Naive thymus-derived CD4-positive, alpha-beta T cell (primary cell): ENCODE measurements around the gene TMEM253. TPM values are rescaled to one million over a fixed set of nuclear protein-coding genes. Genes with fewer than 3 reads are reported as not detected.

Experiments
- ATAC-seq: fragments of 150-1000 bp; cut with Tn5 transposase; 2 replicates; pipeline ENCODE4 v1.10.0; 2021; ENCODE audit warnings: mild to moderate bottlenecking, moderate library complexity
- CTCF ChIA-PET: fragments of 350-600 bp; sonication (Branson Sonifier 250); formaldehyde crosslinking; loops from one replicate; lab custom pipeline; 2021; ENCODE audit warnings: antibody characterized with exemption; lab: Charles Lee
- POLR2A ChIA-PET: fragments of 350-600 bp; sonication (Branson Sonifier 250); formaldehyde crosslinking; loops from one replicate; lab custom pipeline; 2021; ENCODE audit warnings: antibody characterized with exemption, inconsistent platforms; lab: Charles Lee
- DNase-seq, 9 donors: peaks; one replicate each; pipeline versions ENCODE4 v3.0.0 to v3.0.0-alpha.2; 2020 to 2022; ENCODE audit warnings: mixed read lengths in 1 of 9
- H3K27ac ChIP-seq: one replicate; pipeline ENCODE4 v1.7.0; 2013; ENCODE audit warnings: mild to moderate bottlenecking, low read depth, low read length, moderate library complexity
- H3K27me3 ChIP-seq, 2 donors: one replicate each; pipeline ENCODE4 v1.7.0; 2013; ENCODE audit warnings: low read length in 2 of 2, mild to moderate bottlenecking in 2 of 2, moderate library complexity in 2 of 2; ENCODE audit not compliant: control insufficient read depth in 2 of 2, insufficient read depth in 2 of 2
- H3K36me3 ChIP-seq, 3 experiments: 1 replicate in 2 of 3; 2 replicates in 1 of 3; pipeline ENCODE4 v1.7.0; 2013; ENCODE audit warnings: low read length in 3 of 3, mild to moderate bottlenecking in 3 of 3, moderate library complexity in 1 of 3; ENCODE audit not compliant: insufficient read depth in 3 of 3, control insufficient read depth in 2 of 3
- H3K4me1 ChIP-seq, 2 donors: one replicate each; pipeline ENCODE4 v1.7.0; 2013; ENCODE audit warnings: low read length in 2 of 2, mild to moderate bottlenecking in 2 of 2, moderate library complexity in 1 of 2; ENCODE audit not compliant: control insufficient read depth in 2 of 2, insufficient read depth in 2 of 2
- H3K4me3 ChIP-seq: 2 replicates; pipeline ENCODE4 v1.7.0; 2013; ENCODE audit warnings: mild to moderate bottlenecking, low read length
- H3K9me3 ChIP-seq, 3 experiments: 1 replicate in 2 of 3; 2 replicates in 1 of 3; pipeline ENCODE4 v1.7.0; 2013; ENCODE audit warnings: low read length in 3 of 3; ENCODE audit not compliant: control insufficient read depth in 2 of 3
- H3K27ac Mint-ChIP-seq, 9 donors: one replicate each; pipeline ENCODE4 v1.8.0; 2020 to 2022; ENCODE audit warnings: mixed read lengths in 9 of 9, mild to moderate bottlenecking in 8 of 9, moderate library complexity in 5 of 9, inconsistent platforms in 2 of 9
- H3K27me3 Mint-ChIP-seq, 5 donors: one replicate each; pipeline ENCODE4 v1.8.0; 2021 to 2022; ENCODE audit warnings: mixed read lengths in 5 of 5, mild to moderate bottlenecking in 1 of 5
- H3K36me3 Mint-ChIP-seq, 5 donors: one replicate each; pipeline ENCODE4 v1.8.0; 2020 to 2022; ENCODE audit warnings: mixed read lengths in 5 of 5, mild to moderate bottlenecking in 3 of 5, inconsistent platforms in 1 of 5
- H3K4me1 Mint-ChIP-seq, 7 donors: one replicate each; pipeline ENCODE4 v1.8.0; 2020 to 2022; ENCODE audit warnings: mixed read lengths in 7 of 7, mild to moderate bottlenecking in 3 of 7, inconsistent platforms in 1 of 7
- H3K4me3 Mint-ChIP-seq, 10 donors: one replicate each; pipeline ENCODE4 v1.8.0; 2020 to 2022; ENCODE audit warnings: mild to moderate bottlenecking in 10 of 10, mixed read lengths in 10 of 10, moderate library complexity in 6 of 10, inconsistent platforms in 2 of 10
- H3K9me3 Mint-ChIP-seq, 11 donors: one replicate each; pipeline ENCODE4 v1.8.0; 2020 to 2022; ENCODE audit warnings: mixed read lengths in 11 of 11, mild to moderate bottlenecking in 4 of 11, inconsistent platforms in 1 of 11, moderate library complexity in 1 of 11
- intact Hi-C, 2 donors: fragments of 100-400 bp; cut with micrococcal nuclease; formaldehyde crosslinking; loops; one replicate each; pipeline ENCODE4 v1.15.1; 2023
- polyA plus RNA-seq, 2 donors: library from polyadenylated mRNA; unstranded; fragments of 300-500 nt; fragmentation: Illumina TruSeq; gene quantifications; one replicate each; pipeline ENCODE4 v1.2.3, GENCODE V29; 2021
- total RNA-seq, 6 experiments: library from RNA in 5 of 6; stranded (reverse) in 5 of 6; gene quantifications; 1 replicate in 5 of 6; 2 replicates in 1 of 6; pipeline ENCODE4 v1.2.3 and lab custom pipeline; 2021 to 2026

The TMEM253 gene
- total and polyA plus RNA-seq, 7 experiments from 2014 or later, result 0.56 to 0.73 (median 0.70) TPM; not detected in 4

DNA sequence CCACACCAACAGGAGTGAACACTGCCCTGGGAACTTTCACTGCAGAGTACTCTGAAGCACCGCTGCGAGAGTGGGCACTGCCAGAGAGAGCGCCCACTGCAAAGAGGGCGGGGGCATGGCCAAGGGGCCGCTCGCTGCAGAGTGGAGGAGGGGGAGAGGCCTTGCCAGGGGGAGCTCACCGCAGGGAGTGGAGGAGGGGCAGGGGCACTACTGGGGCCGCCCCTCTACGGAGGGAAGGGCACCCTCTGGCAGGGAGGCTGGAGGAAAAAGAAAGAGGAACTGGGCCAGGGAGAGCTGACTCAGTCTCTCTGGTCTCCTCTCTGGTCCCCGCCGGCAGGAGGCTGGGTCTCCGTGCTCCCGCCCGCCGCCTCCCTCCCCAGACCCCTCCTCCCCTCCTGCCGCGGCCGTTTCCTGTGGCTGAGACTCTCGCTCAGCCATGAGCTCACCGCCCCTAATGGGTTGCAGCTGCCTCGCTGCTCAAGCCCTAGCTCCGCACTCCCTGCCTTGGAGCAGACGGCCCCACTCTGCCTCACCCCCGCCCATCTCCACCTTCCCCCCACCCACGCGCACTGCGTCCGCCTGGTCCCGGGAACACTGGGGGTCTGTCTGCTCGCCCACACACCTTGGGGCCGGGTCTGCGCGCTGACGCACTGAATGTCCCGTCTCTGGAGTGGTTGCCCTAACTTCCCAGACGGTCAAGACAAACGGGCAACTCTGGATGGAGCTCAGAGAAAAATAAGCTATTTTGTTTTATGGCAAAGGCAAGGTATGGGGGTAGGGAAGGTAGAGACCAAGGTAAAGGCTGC is 29.4 kb upstream of the TMEM253 start:
- H3K9me3 Mint-ChIP-seq, result peaks cover 0 to 1% (median 0%) of the 10 kb centered on the region in 11 donors
- intact Hi-C loops, result loop anchor here in 1 of 2 donors (1.0 to 5.0 kb wide), 2 partner anchors 16 to 44 kb away; partner anchors contain the start of gene NDRG2
- H3K36me3 Mint-ChIP-seq, result no peaks in the 10 kb centered on the region
- DNase-seq (peak in 1 of 9 donors; percentile 36), ATAC-seq (peak; percentile 63)
- H3K4me1 ChIP-seq, result peaks cover 21 to 29% of the 10 kb centered on the region in 2 donors
- H3K4me3 Mint-ChIP-seq, result peak overlapping the region; percentile 69 to 90 (median 82)
- peak overlapping the region in 5 of 9 donors; percentile 51 to 76 (median 54) for H3K27ac Mint-ChIP-seq
- CTCF ChIA-PET, result interaction anchor here (1.0 to 2.1 kb wide), 6 partner anchors 16 to 57 kb away, joined by 3 to 15 read pairs (median 6); no protein-coding TSS in a partner anchor
- H3K27me3 ChIP-seq, result peaks cover 20 to 36% of the 10 kb centered on the region in 2 donors
- no peaks in the 10 kb centered on the region for H3K36me3 ChIP-seq
- H3K9me3 ChIP-seq, result no peaks in the 10 kb centered on the region
- POLR2A ChIA-PET, result interaction anchor here (0.7 to 3.1 kb wide), 8 partner anchors 10 to 430 kb away, joined by 3 to 14 read pairs (median 4); partner anchors contain the start of gene TMEM253
- peaks cover 51 to 69% (median 61%) of the 10 kb centered on the region in 5 donors for H3K27me3 Mint-ChIP-seq
- H3K4me1 Mint-ChIP-seq, result peaks cover 23 to 40% (median 35%) of the 10 kb centered on the region in 7 donors
- peak overlapping the region; percentile 43 for H3K4me3 ChIP-seq
- no peak overlapping the region for H3K27ac ChIP-seq

DNA sequence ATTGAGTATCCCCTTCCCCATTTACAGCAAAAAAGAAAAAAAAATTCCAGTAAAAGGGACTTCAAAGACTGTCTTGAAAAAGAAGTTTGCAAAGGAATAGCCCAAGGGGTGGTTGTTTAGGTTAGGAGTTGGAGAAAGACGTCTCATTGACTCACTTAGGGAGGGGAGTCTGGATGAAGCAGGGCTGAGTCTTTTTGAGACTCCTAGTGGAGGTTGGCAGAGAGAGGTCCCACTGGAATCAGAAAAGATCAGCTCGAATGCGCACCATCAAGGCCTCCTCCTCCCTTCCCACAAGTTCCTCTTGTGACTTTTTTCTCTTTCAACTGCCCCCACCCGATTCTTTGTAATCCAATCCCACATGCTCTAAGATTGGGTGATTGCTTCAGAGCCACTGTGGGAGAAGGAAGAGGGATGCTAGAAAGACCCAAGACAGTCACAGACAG is 28.8 kb upstream of the TMEM253 start:
- H3K9me3 ChIP-seq, result no peaks in the 10 kb centered on the region
- H3K27ac ChIP-seq, result no peak overlapping the region
- H3K4me3 ChIP-seq, result no peak overlapping the region
- Mint-ChIP-seq H3K9me3 (peaks cover 0 to 1% (median 0%) of the 10 kb centered on the region in 11 donors), H3K27me3 (peaks cover 45 to 63% (median 55%) of the 10 kb centered on the region in 5 donors), H3K4me3 (peak overlapping the region; percentile 32 to 89 (median 73)), H3K27ac (peak overlapping the region in 1 of 9 donors; percentile 69), H3K36me3 (no peaks in the 10 kb centered on the region), H3K4me1 (peaks cover 23 to 40% (median 35%) of the 10 kb centered on the region in 7 donors)
- intact Hi-C loops, result loop anchor here in 1 of 2 donors (5.0 kb wide), 1 partner anchor 45 kb away; the partner anchor contains the start of gene NDRG2
- no peaks in the 10 kb centered on the region for H3K36me3 ChIP-seq
- no peak for ATAC-seq
- H3K4me1 ChIP-seq, result peaks cover 21 to 29% of the 10 kb centered on the region in 2 donors
- DNase-seq, result no peak
- H3K27me3 ChIP-seq, result peaks cover 20 to 36% of the 10 kb centered on the region in 2 donors
- ChIA-PET CTCF (interaction anchor here (1.0 to 2.1 kb wide), 4 partner anchors 15 to 57 kb away, joined by 3 to 15 read pairs (median 8); no protein-coding TSS in a partner anchor), POLR2A (interaction anchor here (3.1 kb wide), 1 partner anchor 32 kb away, joined by 14 read pairs; no protein-coding TSS in a partner anchor)

DNA sequence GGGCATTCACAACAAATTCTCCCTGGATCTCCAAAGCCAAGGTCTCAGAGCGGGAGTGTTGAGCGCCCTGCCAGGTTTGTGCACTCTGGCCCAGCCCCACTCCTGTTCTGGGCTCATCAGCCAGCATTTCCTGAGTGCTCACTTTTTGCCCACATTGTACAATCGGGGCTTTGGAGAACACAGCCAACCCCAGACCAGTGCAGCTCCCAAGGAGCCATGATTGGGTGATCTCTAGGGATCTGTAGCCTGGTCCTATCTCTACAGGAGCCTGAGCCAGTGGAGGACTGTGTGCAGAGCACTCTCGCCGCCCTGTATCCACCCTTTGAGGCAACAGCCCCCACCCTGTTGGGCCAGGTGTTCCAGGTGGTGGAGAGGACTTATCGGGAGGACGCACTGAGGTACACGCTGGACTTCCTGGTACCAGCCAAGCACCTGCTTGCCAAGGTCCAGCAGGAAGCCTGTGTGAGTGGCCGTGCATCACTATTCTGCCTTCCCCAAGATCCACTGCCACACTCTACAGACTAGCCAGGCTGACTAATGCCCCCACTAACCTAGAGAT is 28.0 kb upstream of the TMEM253 start:
- Mint-ChIP-seq H3K27me3 (peaks cover 37 to 55% (median 48%) of the 10 kb centered on the region in 5 donors), H3K36me3 (no peaks in the 10 kb centered on the region), H3K9me3 (peaks cover 0 to 1% (median 0%) of the 10 kb centered on the region in 11 donors), H3K4me1 (peaks cover 23 to 40% (median 35%) of the 10 kb centered on the region in 7 donors), H3K27ac (peak overlapping the region in 1 of 9 donors; percentile 69), H3K4me3 (peak overlapping the region in 4 of 10 donors; percentile 4 to 86 (median 56))
- ChIA-PET CTCF (interaction anchor here (1.1 to 1.9 kb wide), 3 partner anchors 31 to 58 kb away, joined by 3 to 5 read pairs (median 3); no protein-coding TSS in a partner anchor), POLR2A (interaction anchor here (0.5 to 3.1 kb wide), 2 partner anchors 9 to 32 kb away, joined by 5 to 14 read pairs; no protein-coding TSS in a partner anchor)
- intact Hi-C loops, result loop anchor here in 1 of 2 donors (5.0 kb wide), 1 partner anchor 46 kb away; the partner anchor contains the start of gene NDRG2
- H3K4me1 ChIP-seq, result peaks cover 21 to 29% of the 10 kb centered on the region in 2 donors
- DNase-seq, result no peak
- no peak overlapping the region for H3K27ac ChIP-seq
- peaks cover 17 to 36% of the 10 kb centered on the region in 2 donors for H3K27me3 ChIP-seq
- H3K4me3 ChIP-seq, result no peak overlapping the region
- H3K9me3 ChIP-seq, result no peaks in the 10 kb centered on the region
- ATAC-seq, result no peak
- H3K36me3 ChIP-seq, result no peaks in the 10 kb centered on the region

GRCh38 chr14:21073921-21074320 is 26.9 kb upstream of the TMEM253 start:
- H3K9me3 ChIP-seq, result no peaks in the 10 kb centered on the region
- H3K4me3 Mint-ChIP-seq, result no peak overlapping the region
- H3K4me1 Mint-ChIP-seq, result peaks cover 17 to 33% (median 28%) of the 10 kb centered on the region in 7 donors
- peaks cover 0 to 1% (median 0%) of the 10 kb centered on the region in 11 donors for H3K9me3 Mint-ChIP-seq
- H3K4me1 ChIP-seq, result peaks cover 21 to 22% of the 10 kb centered on the region in 2 donors
- H3K36me3 Mint-ChIP-seq, result no peaks in the 10 kb centered on the region
- no peak overlapping the region for H3K27ac ChIP-seq
- no peaks in the 10 kb centered on the region for H3K36me3 ChIP-seq
- H3K27me3 ChIP-seq, result peaks cover 14 to 28% of the 10 kb centered on the region in 2 donors
- POLR2A ChIA-PET, result interaction anchor here (0.7 kb wide), 1 partner anchor 31 kb away, joined by 3 read pairs; no protein-coding TSS in a partner anchor
- H3K27me3 Mint-ChIP-seq, result peaks cover 29 to 49% (median 39%) of the 10 kb centered on the region in 5 donors
- no peak overlapping the region for H3K4me3 ChIP-seq
- no peak overlapping the region for H3K27ac Mint-ChIP-seq
- intact Hi-C loops, result loop anchor here in 1 of 2 donors (5.0 kb wide), 1 partner anchor 47 kb away; the partner anchor contains the start of gene NDRG2
- ATAC-seq (no peak), DNase-seq (no peak)
- CTCF ChIA-PET, result interaction anchor here (1.1 to 1.9 kb wide), 2 partner anchors 30 to 34 kb away, joined by 3 to 5 read pairs; no protein-coding TSS in a partner anchor

GRCh38 chr14:21074398-21075272 is 26.2 kb upstream of the TMEM253 start:
- H3K4me1 Mint-ChIP-seq, result peaks cover 10 to 26% (median 21%) of the 10 kb centered on the region in 7 donors
- ATAC-seq (no peak), DNase-seq (no peak)
- H3K9me3 Mint-ChIP-seq, result peaks cover 0 to 1% (median 0%) of the 10 kb centered on the region in 11 donors
- CTCF ChIA-PET, result no interaction called here
- H3K27me3 ChIP-seq, result peaks cover 14 to 21% of the 10 kb centered on the region in 2 donors
- no peak overlapping the region for H3K4me3 ChIP-seq
- peaks cover 15 to 17% of the 10 kb centered on the region in 2 donors for H3K4me1 ChIP-seq
- no peak overlapping the region for H3K27ac Mint-ChIP-seq
- H3K27me3 Mint-ChIP-seq, result peaks cover 22 to 42% (median 32%) of the 10 kb centered on the region in 5 donors
- H3K27ac ChIP-seq, result no peak overlapping the region
- no peaks in the 10 kb centered on the region for H3K9me3 ChIP-seq
- H3K36me3 ChIP-seq, result no peaks in the 10 kb centered on the region
- POLR2A ChIA-PET, result interaction anchor here (0.7 kb wide), 1 partner anchor 30 kb away, joined by 3 read pairs; no protein-coding TSS in a partner anchor
- intact Hi-C loops, result loop anchor here in 1 of 2 donors (5.0 kb wide), 1 partner anchor 47 kb away; the partner anchor contains the start of gene NDRG2
- no peak overlapping the region for H3K4me3 Mint-ChIP-seq
- no peaks in the 10 kb centered on the region for H3K36me3 Mint-ChIP-seq
